Measurements from ENCODE around the gene ACCSL.

ACCSL gene

GRCh38 chr11:44018127-44018521, 29.7 kb upstream of the ACCSL start:
- DNase-seq (ENCODE audit: low read depth) = no peak

GRCh38 chr11:44018829-44019228, 29.0 kb upstream of the ACCSL start:
- DNase-seq (ENCODE audit: low read depth) = no peak

DNA sequence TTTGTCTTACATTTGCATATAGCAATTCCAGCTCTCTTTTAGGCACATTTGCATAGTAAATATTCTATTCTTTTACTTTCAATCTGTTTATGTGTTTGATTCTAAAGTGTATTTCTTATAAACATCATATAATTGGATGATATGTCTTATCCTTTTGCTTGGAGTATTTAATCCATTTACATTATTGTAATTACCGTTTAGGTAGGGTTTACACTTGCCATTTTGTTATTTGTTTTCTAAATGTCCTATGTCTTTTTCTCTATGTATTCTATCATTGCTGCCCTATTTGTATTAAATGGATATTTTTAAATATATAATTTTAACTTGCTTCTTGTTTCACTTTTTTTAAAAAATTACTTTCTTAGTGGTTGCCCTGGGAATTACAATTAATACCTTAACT, 22.8 kb upstream of the ACCSL start:
- DNase-seq (ENCODE audit: low read depth) = no peak

DNA sequence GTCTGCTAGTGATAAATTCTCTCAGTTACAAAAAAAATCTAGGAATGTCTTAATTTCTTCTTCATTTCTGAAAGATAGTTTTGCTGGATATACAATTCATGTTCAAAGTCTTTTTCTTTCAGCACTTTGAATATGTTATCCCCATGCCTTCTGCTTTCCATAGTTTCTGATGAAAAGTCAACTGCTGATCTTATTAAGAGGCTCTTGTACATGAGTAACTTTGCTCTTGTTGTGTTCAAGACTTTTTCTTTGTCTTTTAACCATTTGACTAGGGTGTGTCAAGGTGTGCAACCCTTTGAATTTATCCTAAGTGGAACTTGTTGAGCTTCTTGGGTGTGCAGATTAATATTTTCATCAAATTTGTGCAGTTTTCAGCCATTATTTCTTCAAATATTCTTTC, 22.1 kb upstream of the ACCSL start:
- DNase-seq (ENCODE audit: low read depth) = no peak

DNA sequence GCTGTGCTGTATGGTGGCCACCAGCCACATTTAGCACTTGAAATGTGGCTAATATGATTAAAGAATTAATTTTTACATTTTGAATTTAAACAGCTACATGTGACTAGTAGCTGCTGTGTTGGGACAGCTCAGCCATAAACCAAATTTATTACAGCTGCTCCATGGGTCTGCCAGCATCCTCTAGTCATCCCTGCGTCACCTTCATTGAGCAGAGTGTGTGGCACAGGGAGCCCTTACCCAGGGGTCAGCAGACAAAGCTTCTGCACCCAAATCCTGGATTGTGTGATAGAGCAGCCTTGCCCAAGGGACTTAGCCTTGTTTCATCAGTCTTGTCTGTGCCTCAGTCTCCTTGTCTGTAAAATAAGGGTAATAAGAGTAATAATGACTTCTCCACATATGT, 19.4 kb upstream of the ACCSL start:
- no peak for DNase-seq (ENCODE audit: low read depth)

GRCh38 chr11:44028816-44029506, 18.8 kb upstream of the ACCSL start:
- no peak for DNase-seq (ENCODE audit: low read depth)

DNA sequence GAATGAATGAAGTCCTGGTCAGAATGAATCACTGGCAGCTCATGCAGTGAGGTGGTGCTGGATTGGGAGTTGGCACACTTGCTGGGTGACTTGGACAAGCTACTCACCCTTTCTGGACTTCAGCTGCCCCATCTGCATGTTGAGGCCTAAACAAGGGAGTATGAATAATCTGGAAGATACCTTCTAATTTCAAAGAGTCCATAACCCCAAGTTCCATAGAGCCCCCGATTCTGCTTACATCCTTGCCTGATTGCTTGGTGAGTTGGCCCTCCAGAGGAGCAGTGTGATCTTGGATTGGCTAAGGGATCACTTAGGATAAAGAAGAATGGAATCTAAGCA, 18.3 kb upstream of the ACCSL start:
- DNase-seq (ENCODE audit: low read depth) = no peak

DNA sequence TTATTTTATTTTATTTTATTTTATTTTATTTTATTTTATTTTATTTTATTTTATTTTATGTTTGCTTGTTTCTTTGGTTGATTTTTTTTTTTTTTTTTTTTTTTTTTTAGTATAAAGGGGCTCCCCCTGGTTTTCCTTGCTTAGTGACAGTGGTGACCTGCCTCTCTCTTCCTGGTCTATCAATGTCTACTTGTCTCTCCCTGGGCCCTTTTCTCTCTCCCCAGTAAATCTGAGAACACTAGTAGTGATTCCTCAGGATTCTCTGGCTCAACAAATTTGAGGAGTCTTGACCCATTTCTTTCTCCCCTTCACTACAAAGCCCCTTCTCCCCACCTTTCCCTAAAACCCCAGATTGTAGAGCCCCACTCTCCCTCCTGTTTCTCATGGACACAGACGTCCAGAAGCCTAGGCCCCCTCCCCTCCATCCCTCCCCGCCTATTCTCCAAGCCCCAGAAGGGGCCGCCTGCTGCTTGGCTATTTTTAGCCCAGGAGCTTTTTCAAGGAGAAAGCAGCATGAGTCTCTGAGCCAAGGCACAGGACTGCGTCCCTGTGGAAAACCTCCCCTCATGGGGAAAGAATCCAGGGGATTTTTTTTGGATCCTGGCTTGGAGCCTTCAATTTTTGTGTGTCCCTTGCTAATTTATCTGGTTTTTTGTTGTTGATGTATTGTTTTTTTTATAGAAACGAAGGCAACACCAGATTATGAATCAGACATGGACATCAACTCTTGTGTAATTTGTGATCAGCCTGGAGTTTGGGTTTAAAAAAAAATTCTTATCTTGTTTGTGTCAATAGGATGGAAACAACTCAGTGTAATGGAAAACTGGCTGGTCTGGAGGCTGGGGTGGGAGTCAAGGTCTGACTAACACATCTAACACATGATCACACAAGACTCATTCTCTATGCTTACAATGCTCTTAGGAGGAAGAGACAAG, 17.5 kb upstream of the ACCSL start:
- no peak for DNase-seq (ENCODE audit: low read depth)

DNA sequence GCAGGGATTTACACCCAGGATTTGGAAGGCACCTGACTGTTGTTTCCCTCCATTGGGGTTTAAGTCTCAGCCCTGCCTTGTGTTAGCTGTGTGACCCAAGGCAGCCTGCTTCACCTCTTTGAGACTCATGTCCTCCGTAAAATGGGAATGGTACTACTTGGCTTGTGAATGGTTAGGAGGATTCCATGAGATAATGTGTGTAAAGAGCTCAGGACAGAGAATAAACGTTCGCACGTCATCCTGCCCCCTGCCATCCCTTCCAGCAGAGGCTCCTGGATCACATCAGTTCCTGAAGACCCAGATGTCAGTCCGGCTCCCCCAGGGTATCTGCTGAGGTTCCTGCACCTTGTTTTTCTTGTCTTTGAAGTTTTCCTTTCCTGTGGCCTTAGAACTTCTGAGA, 16.8 kb upstream of the ACCSL start:
- no peak for DNase-seq (ENCODE audit: low read depth)

GRCh38 chr11:44031549-44031948, 16.2 kb upstream of the ACCSL start:
- DNase-seq (ENCODE audit: low read depth) = no peak

DNA sequence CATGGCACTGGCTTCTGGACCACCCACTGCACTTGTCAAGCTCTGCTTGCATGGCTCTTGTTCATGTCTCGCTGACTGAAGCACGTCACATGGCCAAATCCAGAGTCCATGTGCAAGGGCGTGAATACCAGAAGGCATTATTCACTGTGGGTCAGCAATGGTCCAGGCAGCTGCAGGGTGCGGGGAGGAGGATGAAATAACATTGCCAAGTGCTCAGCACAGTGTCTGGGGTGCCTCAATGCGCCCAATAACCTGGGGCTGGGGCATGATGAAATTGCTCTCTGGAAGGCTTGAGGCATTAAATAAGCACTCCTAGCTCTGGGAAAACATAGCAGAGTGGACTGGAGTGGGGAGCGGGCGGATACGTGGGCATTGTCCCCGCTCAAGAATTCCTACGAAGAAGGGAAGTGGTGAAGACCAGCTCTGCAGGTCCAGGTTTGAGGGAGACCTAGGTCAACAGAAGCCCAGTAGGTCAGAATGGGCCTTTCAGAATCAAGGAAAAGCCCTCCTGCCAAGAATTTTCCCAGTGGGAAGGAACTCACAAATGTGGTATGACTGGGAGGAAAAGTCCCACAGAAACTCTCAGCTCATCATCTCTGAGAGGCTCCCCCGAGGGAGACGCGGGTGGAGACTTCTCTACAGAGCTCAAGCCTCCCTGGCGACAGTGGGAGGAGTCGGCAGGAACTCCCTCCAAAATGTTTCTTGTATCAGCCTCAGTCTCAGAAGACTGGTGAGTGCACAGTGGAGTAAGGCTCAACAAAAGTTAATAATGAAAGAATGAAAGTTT, 15.3 kb upstream of the ACCSL start:
- no peak for DNase-seq (ENCODE audit: low read depth)

- no peak for DNase-seq (ENCODE audit: low read depth)
These were observed 14.3 kb upstream of the ACCSL start for GRCh38 chr11:44033411-44033850.

DNA sequence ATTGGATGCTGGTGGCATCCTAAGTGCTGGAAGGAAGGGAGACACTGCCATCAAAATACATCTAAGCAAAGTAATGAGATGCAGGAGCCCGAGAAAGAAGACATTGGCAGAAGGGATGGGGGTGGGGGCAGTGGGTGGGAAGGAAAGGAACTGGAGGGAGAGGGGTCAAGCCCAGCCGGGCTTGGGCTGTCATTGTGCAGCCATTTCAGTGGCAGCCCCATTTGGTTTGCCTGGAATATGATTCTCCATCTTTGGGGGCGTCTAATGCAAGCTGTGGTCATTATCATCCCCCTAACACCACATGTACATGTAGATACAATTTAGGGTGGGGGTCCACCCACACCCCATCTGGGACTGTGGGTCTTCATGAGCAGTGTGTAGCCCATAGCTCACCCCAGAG, 13.9 kb upstream of the ACCSL start:
- no peak for DNase-seq (ENCODE audit: low read depth)

DNA sequence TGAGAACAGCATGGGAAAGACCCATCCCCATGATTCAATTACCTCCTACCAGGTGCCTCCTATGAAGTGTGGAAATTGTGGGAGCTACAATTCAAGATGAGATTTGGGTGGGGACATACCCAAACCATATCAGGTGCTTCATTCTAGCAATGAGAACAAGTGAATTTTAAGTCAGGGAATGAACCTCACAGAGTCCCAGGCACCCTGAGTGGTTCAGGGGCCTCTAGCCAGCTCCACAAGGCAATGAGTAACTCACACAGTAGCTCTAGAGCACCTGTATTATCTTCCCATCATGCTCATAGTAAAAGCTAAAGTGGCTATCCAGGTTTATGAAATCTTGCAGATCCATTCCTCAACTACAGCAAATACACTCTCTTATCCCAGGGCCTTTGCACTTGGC, 13.1 kb upstream of the ACCSL start:
- no peak for DNase-seq (ENCODE audit: low read depth)

- no peak for DNase-seq (ENCODE audit: low read depth)
These were observed 10.7 kb upstream of the ACCSL start for GRCh38 chr11:44036811-44037657.

GRCh38 chr11:44037658-44037998, 10.2 kb upstream of the ACCSL start:
- DNase-seq (ENCODE audit: low read depth) = no peak

DNA sequence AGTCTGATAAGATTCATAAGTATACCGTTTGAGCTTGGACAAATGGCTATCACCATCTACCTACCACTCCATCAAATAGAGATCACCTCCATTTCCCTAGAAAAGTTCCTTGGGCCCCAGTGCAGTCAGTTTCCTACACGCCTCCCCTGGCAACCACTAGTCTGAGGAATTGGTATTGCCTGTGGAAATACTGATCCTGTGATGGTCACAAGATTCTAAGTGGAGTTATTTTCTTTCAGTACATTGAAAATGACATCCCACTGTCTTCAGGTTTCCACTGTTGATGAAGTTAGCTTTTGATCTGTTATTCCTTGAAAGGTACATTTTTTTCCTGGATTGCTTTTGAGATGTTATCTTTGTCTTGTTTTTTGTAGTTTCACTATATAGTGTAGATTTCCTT, 4.6 kb upstream of the ACCSL start:
- no peak for DNase-seq (ENCODE audit: low read depth)

DNA sequence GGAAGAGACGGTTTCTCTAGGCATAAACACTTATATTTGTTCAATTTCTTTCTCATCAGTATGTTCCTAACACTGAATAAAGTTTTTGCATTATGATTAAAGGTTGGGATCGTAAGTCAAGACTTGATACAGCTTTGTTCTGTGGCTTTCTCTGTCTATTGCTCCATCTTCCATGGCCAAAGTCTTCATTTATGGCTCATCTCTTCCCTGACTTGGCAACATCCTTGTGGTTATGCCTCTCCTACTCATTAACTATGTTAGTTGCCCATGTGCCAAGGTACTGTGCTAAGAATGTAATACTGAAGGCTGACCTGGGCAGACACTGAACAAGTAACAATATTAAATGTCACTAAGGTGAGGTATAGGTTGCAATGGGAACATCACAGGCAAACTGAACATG, 1.6 kb upstream of the ACCSL start:
- no peak for DNase-seq (ENCODE audit: low read depth)

- no peak for DNase-seq (ENCODE audit: low read depth)
These were observed 483 bp upstream of the ACCSL start for GRCh38 chr11:44047298-44047697.

DNA sequence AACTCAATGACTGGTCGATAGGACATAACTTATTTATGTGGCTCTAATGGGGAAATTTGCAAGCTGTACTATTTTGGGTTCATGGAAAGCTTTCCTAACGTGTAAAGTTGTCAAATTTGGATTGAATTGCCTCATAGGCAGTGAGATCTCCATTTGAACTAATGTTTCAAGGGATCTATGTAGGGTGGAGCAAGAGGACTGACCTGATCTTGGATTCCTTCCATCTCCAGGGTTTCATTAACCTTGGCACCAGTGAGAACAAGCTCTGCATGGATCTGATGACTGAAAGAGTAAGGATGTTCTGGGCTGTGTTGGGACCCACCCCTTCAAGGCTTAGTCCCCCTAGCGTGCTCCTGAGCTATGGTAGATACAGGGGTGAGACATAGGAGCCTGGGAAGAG, 2.1 kb downstream of the ACCSL start:
- no peak for DNase-seq (ENCODE audit: low read depth)

DNA sequence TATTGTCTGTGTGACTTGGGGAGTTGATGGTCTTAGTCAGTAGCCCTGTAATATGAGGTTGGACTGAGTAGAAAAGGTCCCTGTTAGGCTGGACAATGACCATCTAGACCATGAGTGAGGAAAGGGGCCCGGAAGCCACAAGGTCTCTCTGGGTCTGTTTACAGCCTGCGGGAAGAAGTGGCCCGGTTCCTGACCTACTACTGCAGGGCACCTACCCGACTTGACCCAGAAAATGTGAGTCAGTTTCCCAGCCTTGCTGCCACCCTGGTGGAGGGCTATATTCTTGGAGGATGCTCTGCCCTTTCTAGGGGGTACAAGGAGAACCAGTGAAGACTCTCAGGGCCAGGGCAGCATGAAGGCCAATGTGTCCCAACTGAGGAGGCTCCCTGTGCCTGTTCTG, 3.4 kb downstream of the ACCSL start:
- DNase-seq (ENCODE audit: low read depth) = no peak

- DNase-seq (ENCODE audit: low read depth) = no peak
These were observed 9.6 kb downstream of the ACCSL start for GRCh38 chr11:44057340-44057739.

Data from stimulated activated CD8-positive, alpha-beta memory T cell treated with anti-CD3 and anti-CD28 coated beads, Interleukin-7, amount 100 ng/mL, for 24 hours (primary cell).